Activated CD4-positive, alpha-beta T cell treated with anti-CD3 and anti-CD28 coated beads, Interleukin-2, amount 10 ng/mL, durations not matched to agents 24 days and 14 days (primary cell): ENCODE data around the gene VPS25. TPM values are rescaled to one million over a fixed set of nuclear protein-coding genes. Genes with fewer than 3 reads are reported as not detected.
"Not testable (repeated sequence)": the region's sequence is repeated elsewhere in the genome, so short reads cannot be mapped to it uniquely, and the experiment has no call there.

Experiments used
- DNase-seq: peaks from one replicate; pipeline ENCODE4 v3.0.0; 2022
- H3K27ac Mint-ChIP-seq: one replicate; pipeline ENCODE4 v1.8.0; 2022; ENCODE audit warnings: mild to moderate bottlenecking, mixed read lengths
- H3K27me3 Mint-ChIP-seq: one replicate; pipeline ENCODE4 v1.8.0; 2022; ENCODE audit warnings: mixed read lengths
- H3K36me3 Mint-ChIP-seq: one replicate; pipeline ENCODE4 v1.8.0; 2022; ENCODE audit warnings: low read depth, mild to moderate bottlenecking, mixed read lengths
- H3K4me1 Mint-ChIP-seq: one replicate; pipeline ENCODE4 v1.8.0; 2021; ENCODE audit warnings: mixed read lengths
- H3K4me3 Mint-ChIP-seq: one replicate; pipeline ENCODE4 v1.8.0; 2022; ENCODE audit warnings: mild to moderate bottlenecking, moderate library complexity, mixed read lengths
- H3K9me3 Mint-ChIP-seq: one replicate; pipeline ENCODE4 v1.8.0; 2021; ENCODE audit warnings: mixed read lengths
- intact Hi-C: fragments of 100-400 bp; cut with micrococcal nuclease; formaldehyde crosslinking; loops from one replicate; pipeline ENCODE4 v1.15.1; 2023
- total RNA-seq: library from RNA; stranded (reverse); gene quantifications from 2 replicates; pipeline ENCODE4 v1.2.3, GENCODE V29; 2022

Gene VPS25
- total RNA-seq: 89.5 and 93.7 TPM in 2 replicates

DNA sequence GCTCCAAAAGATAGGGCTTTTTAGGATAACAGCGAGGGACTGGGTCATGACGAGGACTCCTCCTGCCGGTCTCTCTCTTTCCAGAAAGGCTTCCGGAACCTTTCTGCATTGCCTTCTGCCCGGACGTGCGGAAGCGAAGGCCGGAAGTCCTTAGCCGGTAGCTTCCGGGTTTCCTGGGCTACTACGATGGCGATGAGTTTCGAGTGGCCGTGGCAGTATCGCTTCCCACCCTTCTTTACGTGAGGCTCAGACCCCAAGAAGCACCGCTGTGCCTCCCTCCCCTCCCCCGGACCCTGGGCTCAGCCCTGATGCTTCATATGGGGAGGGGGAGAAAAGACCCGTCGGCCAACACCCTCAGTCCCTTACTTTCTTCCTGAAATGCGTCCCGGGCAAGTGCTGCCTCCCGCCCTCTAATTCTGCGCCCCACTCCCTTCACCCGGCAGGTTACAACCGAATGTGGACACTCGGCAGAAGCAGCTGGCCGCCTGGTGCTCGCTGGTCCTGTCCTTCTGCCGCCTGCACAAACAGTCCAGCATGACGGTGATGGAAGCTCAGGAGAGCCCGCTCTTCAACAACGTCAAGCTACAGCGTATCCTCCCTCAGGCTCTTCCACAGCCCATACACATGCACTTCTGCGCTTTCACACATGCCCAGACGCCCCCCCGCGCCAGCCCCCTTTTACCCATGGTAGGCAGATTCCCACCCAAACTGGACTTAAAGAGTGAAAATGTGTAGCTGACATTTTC, at the start of gene VPS25:
TSS of gene VPS25 (plus strand) at position 160 of the 746 bp plus-strand sequence. CDS start at position 187, 27 bp downstream.
- H3K4me1 Mint-ChIP-seq: peaks cover 15% of the 10 kb centered on the region
- H3K36me3 Mint-ChIP-seq: peaks cover 28% of the 10 kb centered on the region
- peak; percentile 93 for DNase-seq
- no peaks in the 10 kb centered on the region for H3K9me3 Mint-ChIP-seq
- H3K4me3 Mint-ChIP-seq: peak within 1 kb of the TSS; percentile 93
- peak within 1 kb of the TSS; percentile 94 for H3K27ac Mint-ChIP-seq
- no peaks in the 10 kb centered on the region for H3K27me3 Mint-ChIP-seq
- intact Hi-C loops: no loop called here

DNA sequence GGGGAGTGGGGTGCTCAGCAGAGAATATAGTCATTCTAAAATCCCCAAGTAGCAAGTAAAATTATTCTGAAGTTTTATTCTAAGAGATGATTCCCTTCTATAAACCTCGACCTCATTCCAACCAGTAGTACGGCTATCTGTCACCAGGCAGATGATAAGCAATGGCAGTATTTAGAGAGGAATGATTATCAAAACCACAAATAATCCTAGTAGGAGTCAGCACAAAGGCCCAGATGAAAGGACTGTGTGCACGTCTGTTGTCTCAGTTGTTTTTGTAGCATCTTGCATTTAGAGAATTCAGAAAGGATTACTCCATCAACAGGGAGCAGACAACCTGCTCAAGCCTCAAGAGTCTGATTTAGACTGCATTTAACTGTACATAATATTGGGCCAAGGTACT, 49.6 kb upstream of the VPS25 start:
- no peak overlapping the region for H3K4me3 Mint-ChIP-seq
- intact Hi-C loops: loop anchor here (10.0 kb wide), 2 partner anchors 101 to 211 kb away; partner anchors contain the start of gene BECN1

DNA sequence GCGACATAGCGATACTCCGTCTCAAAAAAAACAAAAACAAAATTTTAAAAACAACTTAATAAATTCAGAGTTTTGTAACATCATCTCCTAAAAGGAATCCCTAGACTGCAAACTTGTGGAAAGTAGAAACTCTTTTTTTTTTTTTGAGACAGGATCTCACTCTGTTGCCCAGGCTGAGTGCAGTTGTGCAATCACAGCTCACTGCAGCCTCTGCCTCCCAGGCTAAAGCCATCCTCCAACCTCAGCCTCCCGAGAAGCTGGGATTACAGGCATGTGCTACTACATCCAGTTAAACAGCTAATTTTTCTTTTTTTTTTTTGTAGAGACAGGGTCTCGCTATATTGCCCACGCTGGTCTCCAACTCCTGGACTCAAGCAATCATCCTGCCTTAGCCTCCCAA, 48.1 kb upstream of the VPS25 start:
- no peaks in the 10 kb centered on the region for H3K9me3 Mint-ChIP-seq
- no peaks in the 10 kb centered on the region for H3K4me1 Mint-ChIP-seq
- no peak overlapping the region for H3K27ac Mint-ChIP-seq
- intact Hi-C loops: loop anchor here (10.0 kb wide), 2 partner anchors 100 to 210 kb away; partner anchors contain the start of gene BECN1
- peaks cover 41% of the 10 kb centered on the region for H3K36me3 Mint-ChIP-seq
- H3K4me3 Mint-ChIP-seq: no peak overlapping the region
- no peak for DNase-seq
- H3K27me3 Mint-ChIP-seq: no peaks in the 10 kb centered on the region

More for the DNA sequence above, 49.6 kb upstream of the VPS25 start:
- H3K27me3 Mint-ChIP-seq: no peaks in the 10 kb centered on the region
- no peaks in the 10 kb centered on the region for H3K4me1 Mint-ChIP-seq
- peaks cover 43% of the 10 kb centered on the region for H3K36me3 Mint-ChIP-seq
- no peaks in the 10 kb centered on the region for H3K9me3 Mint-ChIP-seq
- no peak overlapping the region for H3K27ac Mint-ChIP-seq
- DNase-seq: no peak

DNA sequence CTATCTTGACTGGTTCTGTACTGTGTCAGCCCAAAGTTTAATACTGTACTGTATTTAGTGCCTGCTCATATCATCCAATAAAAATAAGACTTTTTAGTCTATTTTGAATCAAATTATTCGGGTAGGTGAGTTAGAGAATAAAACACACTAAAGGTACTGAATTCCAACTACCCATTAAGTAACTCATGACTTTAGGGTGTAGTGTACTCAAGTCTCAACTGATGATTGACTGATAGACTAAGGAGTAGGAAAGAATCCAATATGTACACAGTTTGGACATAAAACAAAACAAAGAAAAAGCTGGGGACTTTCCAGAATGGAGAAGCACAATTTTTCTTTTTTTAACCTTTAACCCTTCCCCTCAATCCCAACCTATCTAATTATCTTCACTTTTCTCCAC, 32.5 kb upstream of the VPS25 start:
- no peak overlapping the region for H3K27ac Mint-ChIP-seq
- no peak overlapping the region for H3K4me3 Mint-ChIP-seq
- intact Hi-C loops: no loop called here

DNA sequence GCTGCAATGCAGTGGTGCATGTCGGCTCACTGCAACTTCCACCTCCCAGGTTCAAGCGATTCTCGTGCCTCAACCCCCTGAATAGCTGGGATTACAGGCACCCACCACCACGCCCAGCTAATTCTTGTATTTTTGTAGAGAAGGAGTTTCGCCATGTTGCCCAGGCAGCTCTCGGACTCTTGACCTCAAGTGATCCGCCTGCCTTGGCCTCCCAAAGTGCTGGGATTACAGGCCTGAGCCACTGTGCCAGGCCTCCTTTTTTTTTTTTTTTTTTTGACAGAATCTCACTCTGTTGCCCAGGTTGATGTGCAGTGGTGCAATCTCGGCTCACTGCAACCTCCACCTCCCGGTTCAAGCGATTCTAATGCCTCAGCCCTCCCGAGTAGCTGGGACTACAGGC, 30.3 kb upstream of the VPS25 start:
- H3K9me3 Mint-ChIP-seq, H3K27ac Mint-ChIP-seq, H3K4me3 Mint-ChIP-seq, H3K36me3 Mint-ChIP-seq, DNase-seq, intact Hi-C loops: not testable (repeated sequence)
- peaks cover 17% of the 10 kb centered on the region for H3K4me1 Mint-ChIP-seq
- peaks cover 16% of the 10 kb centered on the region for H3K27me3 Mint-ChIP-seq

More for the DNA sequence above, 32.5 kb upstream of the VPS25 start:
- Mint-ChIP-seq H3K4me1 (peaks cover 17% of the 10 kb centered on the region), H3K36me3 (peaks cover 8% of the 10 kb centered on the region), H3K9me3 (peaks cover 4% of the 10 kb centered on the region), H3K27me3 (peaks cover 4% of the 10 kb centered on the region)
- DNase-seq: no peak

DNA sequence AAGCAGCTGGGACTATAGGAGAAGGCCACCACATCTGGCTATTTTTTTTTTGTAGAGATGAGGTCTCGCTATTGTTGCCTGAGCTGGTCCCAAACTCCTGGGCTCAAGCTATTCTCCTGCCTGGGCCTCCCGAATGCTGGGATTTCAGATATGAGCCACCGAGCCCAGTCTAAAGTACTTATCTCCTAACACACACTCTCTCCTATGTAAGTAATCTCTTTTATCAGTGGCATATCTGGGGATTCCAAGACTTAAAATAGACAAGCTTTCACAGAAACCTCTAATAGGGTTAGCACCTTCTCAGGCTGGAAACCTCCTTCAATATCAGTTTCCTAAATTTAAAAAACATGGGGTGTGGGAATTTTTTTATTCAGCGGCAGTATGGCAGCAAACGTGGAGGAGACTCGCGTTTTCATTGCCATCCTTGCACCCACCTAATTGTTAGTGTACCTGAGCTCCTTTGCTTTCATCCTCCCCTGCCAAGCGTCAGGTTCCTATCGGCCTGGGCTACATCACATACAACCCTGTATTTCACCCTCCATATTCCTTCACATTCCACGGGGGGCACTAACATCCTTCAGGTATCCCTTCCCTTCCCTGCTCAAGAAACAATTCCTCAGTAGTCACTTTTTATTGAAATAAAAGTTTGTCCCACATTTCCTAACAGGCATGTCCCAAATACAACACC, 29.5 kb upstream of the VPS25 start:
- Mint-ChIP-seq H3K36me3 (peaks cover 8% of the 10 kb centered on the region), H3K4me1 (peaks cover 17% of the 10 kb centered on the region), H3K27ac (peak overlapping the region; percentile 97), H3K4me3 (peak overlapping the region; percentile 98), H3K27me3 (peaks cover 23% of the 10 kb centered on the region), H3K9me3 (peaks cover 4% of the 10 kb centered on the region)
- intact Hi-C loops: loop anchor here (2.0 kb wide), 2 partner anchors 19 to 67 kb away; partner anchors contain the start of gene PLEKHH3
- DNase-seq: no peak

DNA sequence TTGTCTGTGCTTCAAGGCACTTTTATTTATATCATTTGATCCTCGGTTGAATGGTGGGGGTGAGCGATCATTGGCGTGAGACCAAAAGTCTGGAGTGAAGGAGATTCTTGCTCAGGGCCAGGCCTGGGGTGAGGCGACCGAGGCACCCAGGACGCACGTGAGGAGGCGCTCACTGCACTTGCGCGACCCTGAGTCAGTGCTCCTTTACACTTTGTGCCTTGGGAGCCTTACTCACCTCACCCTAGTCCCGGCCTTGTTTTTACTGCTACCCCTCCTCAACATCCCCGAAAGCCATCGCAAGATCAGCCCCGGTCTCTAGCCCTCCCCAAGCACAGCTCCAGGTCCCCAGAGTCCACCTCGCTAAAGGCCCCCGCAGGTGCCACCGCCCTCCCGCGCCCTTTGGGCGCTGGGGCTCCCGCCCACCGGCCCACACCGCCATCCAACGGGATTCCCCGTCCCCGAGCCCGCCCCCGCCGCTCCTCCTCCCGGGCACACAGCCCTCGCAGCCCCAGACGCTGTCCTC, 28.9 kb upstream of the VPS25 start:
- H3K36me3 Mint-ChIP-seq: peaks cover 8% of the 10 kb centered on the region
- peak overlapping the region; percentile 97 for H3K27ac Mint-ChIP-seq
- peaks cover 4% of the 10 kb centered on the region for H3K9me3 Mint-ChIP-seq
- H3K27me3 Mint-ChIP-seq: peaks cover 29% of the 10 kb centered on the region
- H3K4me1 Mint-ChIP-seq: peaks cover 17% of the 10 kb centered on the region
- DNase-seq: no peak
- intact Hi-C loops: loop anchor here (2.0 kb wide), 2 partner anchors 18 to 68 kb away; partner anchors contain the start of gene PLEKHH3
- peak overlapping the region; percentile 98 for H3K4me3 Mint-ChIP-seq

DNA sequence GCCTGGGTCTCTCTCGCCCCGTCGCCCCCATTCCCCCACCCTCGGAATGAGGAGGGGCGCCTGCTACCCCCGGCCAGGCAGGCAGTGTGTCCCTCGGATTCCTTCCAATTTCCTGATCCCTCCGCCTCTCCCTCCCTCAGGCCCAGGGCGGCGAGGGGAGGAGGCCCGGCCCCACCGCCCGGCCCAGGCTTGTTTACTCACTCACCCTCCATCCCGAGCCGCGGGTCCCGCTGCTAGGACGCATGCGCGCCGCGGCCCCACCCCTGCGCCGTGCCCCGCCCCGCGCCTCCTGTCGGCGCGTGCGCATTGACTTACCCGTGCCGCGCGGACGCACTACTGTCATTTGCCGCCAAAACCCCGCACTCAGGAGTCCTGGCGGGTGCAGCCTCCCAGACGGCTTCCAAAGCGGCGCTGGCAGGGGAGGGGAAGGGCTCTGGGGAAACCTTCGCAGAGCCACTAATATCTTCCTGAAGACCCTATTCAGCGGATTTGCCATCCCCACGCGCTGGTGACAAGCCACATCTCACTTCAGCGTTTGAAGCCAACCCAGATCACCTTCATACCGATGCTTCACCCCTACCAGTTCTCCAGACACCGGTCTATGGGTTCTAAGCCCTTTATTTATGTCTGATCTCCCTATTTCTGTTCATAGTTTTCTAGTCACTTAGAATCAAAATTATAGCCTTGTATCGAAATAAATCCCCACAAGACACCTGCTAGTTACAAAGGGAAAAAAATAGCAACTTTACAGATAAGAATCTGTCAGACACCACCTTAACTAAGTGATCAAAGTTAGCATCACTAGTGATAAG, 28.2 kb upstream of the VPS25 start, which contains the start of gene EZH1:
TSS of gene EZH1 (minus strand) at position 235 of the 812 bp plus-strand sequence. CDS start 16,099 bp downstream, outside the sequence.
- Mint-ChIP-seq H3K9me3 (peaks cover 4% of the 10 kb centered on the region), H3K27me3 (peaks cover 30% of the 10 kb centered on the region), H3K4me3 (peak within 1 kb of the TSS; percentile 98), H3K27ac (peak within 1 kb of the TSS; percentile 97), H3K36me3 (peaks cover 8% of the 10 kb centered on the region), H3K4me1 (peaks cover 17% of the 10 kb centered on the region)
- intact Hi-C loops: loop anchor here (2.0 kb wide), 2 partner anchors 18 to 68 kb away; partner anchors contain the start of gene PLEKHH3
- peak; percentile 98 for DNase-seq

DNA sequence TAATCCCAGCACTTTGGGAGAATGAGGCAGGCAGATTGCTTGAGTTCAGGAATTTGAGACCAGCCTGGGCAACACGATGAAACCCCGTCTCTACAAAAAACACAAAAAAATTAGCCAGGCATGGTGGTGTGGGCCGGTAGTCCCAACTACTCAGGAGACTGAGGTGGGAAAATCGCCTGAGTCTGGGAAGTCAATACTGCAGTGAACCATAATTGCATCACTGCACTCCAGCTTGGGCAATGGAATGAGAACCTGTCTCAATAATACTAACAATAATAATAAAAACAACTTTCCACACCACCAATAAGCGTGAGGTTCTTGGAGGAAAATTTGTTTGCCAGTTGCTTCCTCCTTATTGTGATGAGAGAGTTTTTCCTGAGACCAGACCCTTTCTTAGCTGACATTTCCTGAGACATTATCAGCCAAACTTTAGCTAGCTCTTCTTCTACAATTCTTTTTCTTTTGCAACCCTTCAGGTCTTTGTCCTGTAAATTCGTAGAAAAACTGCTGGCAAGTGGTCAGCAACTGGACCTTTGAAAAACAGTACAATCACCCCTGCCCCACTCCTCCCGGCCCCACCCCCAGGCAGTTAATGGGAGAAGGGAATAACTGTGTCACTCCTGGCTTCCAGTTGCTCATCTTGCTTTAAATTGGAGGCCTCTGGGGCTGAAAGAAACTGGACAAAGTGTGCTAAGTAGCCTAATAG, 24.9 kb upstream of the VPS25 start:
- Mint-ChIP-seq H3K4me1 (peaks cover 15% of the 10 kb centered on the region), H3K27ac (no peak overlapping the region), H3K9me3 (peaks cover 4% of the 10 kb centered on the region), H3K36me3 (peaks cover 8% of the 10 kb centered on the region), H3K4me3 (no peak overlapping the region), H3K27me3 (peaks cover 54% of the 10 kb centered on the region)
- DNase-seq: no peak
- intact Hi-C loops: no loop called here

DNA sequence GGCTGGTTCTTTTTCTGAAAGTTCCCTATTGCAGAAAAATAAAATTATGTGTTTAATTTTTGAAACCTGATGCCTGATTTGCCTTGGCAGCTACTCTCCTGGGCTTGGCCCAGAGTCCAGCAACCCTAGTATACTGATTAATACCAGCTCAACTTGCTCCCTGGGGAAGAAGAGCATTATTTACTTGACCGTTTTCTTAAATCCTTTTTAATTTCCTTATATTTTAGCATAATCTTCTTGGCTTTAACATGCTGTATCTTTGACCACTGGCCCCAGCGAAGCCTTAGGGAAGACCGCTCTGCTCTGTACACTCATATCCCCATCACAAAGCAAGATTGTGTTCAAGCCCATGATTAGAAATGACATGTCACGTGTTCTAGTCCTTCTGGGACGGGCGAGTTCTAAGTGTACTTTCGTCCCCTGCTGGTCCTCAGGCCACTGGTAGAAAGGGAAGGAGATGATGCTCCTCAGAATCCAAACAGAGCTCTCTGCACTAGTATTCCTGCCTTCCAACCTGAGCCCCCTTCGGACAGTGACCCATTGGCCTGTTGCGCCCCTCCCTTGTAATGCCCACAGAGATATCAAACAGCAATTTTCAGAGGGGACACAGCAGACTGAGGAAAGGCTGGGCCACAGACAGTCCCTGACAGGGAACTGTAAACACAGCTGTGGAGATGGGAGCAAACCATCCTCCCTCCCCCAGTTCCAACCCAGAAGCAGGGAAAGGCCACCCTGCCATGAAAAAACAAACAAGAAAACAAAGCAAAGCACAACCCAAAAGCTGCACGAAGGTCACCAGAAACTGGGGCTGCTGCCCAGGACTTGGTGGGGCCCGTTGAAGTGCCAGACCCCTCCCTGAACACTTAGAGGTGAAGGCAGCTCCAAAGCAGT, 24.1 kb upstream of the VPS25 start:
- peaks cover 9% of the 10 kb centered on the region for H3K4me1 Mint-ChIP-seq
- intact Hi-C loops: no loop called here

DNA sequence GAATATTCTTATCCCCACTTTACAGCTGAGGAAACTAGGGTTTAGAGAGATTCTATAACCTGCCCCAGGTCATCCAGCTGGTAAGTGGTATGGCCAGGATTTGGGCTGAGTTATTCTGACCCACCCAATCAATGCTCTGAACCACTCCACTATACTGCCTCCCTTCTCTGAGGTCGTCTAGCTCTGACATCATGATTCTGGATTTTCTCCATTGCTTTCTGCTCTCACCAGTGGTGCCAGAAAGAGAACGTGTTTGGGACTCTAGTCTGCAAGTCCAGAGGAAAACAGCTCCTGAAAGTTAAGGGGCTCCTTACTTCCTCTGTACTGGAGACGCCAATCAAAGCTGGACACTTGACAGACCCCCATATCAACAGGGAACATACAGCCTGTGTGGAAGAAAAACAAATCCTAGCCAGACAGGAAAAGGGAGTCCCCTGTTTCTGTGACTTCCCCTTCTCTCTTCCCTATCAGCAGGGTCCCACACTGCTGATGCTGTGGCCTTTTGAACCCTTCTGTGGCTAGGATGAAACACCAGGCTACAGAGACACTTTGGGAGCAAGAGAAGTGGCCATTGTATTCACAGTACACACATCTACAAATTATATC, 22.4 kb upstream of the VPS25 start:
- no peak overlapping the region for H3K27ac Mint-ChIP-seq
- H3K4me1 Mint-ChIP-seq: no peaks in the 10 kb centered on the region
- intact Hi-C loops: no loop called here
- no peaks in the 10 kb centered on the region for H3K9me3 Mint-ChIP-seq
- no peak overlapping the region for H3K4me3 Mint-ChIP-seq
- H3K27me3 Mint-ChIP-seq: peaks cover 61% of the 10 kb centered on the region
- no peak for DNase-seq
- H3K36me3 Mint-ChIP-seq: no peaks in the 10 kb centered on the region

More for the DNA sequence above, 24.1 kb upstream of the VPS25 start:
- Mint-ChIP-seq H3K4me3 (no peak overlapping the region), H3K27ac (no peak overlapping the region), H3K36me3 (peaks cover 5% of the 10 kb centered on the region), H3K9me3 (peaks cover 4% of the 10 kb centered on the region), H3K27me3 (peaks cover 57% of the 10 kb centered on the region)
- no peak for DNase-seq

DNA sequence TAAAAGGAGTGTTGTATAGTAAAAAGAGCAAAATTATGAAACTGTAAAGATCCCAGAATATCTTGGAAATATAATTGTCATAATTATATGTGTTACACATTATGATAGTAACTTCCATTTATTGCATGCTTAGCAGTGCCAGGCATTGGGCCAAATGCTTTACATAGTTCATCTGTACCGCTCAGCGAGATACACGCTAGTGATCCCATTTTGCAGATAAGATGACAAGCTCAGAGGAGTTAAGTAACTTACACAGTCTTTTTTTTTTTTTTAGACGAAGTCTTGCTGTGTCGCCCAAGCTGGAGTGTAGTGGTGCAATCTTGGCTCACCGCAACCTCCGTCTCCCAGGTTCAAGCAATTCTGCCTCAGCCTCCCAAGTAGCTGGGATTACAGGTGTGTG, 21.6 kb upstream of the VPS25 start:
- Mint-ChIP-seq H3K27ac (no peak overlapping the region), H3K36me3 (no peaks in the 10 kb centered on the region), H3K4me1 (no peaks in the 10 kb centered on the region), H3K4me3 (no peak overlapping the region), H3K27me3 (peaks cover 63% of the 10 kb centered on the region), H3K9me3 (no peaks in the 10 kb centered on the region)
- DNase-seq: no peak
- intact Hi-C loops: no loop called here
